Ishikawa (cell line): ENCODE measurements around the gene GMDS.

Source experiments
- EP300 ChIP-seq: IDR thresholded peaks from 2 replicates; pipeline ENCODE4 v1.6.1; 2012; ENCODE audit warnings: borderline replicate concordance
- YY1 ChIP-seq: IDR thresholded peaks from 2 replicates; pipeline ENCODE4 v1.6.1; 2012; ENCODE audit warnings: low read depth

GRCh38 chr6:1633366-1634021, 611.9 kb downstream of the GMDS start:
- no peak for TF ChIP-seq YY1
- TF ChIP-seq EP300: no peak
